ENCODE results near the gene ADAM33.

Gene ADAM33

GRCh38 chr20:3670511-3670910 lies 11.3 kb downstream of the ADAM33 start:
- Histone ChIP-seq H3K9me3 (ENCODE audit: control insufficient read depth, insufficient read depth, low read length) (no peaks in the 10 kb centered on the region), H3K4me1 (ENCODE audit: control insufficient read depth, insufficient read depth, low read length) (no peaks in the 10 kb centered on the region), H3K4me3 (ENCODE audit: low read depth, low read length) (no peak overlapping the region), H3K9ac (ENCODE audit: low read depth, low read length) (no peak overlapping the region), H3K27me3 (ENCODE audit: control insufficient read depth, insufficient read depth, low read length) (peaks cover 36% of the 10 kb centered on the region), H3K36me3 (ENCODE audit: control insufficient read depth, insufficient read depth, low read length) (no peaks in the 10 kb centered on the region)

GRCh38 chr20:3669710-3670367 lies 12.0 kb downstream of the ADAM33 start:
- H3K9me3 ChIP-seq (ENCODE audit: control insufficient read depth, insufficient read depth, low read length) = no peaks in the 10 kb centered on the region
- H3K9ac ChIP-seq (ENCODE audit: low read depth, low read length) = no peak overlapping the region
- peaks cover 31% of the 10 kb centered on the region for H3K27me3 ChIP-seq (ENCODE audit: control insufficient read depth, insufficient read depth, low read length)
- H3K4me1 ChIP-seq (ENCODE audit: control insufficient read depth, insufficient read depth, low read length) = no peaks in the 10 kb centered on the region
- no peak overlapping the region for H3K4me3 ChIP-seq (ENCODE audit: low read depth, low read length)
- no peaks in the 10 kb centered on the region for H3K36me3 ChIP-seq (ENCODE audit: control insufficient read depth, insufficient read depth, low read length)

GRCh38 chr20:3667434-3668037 lies 14.3 kb downstream of the ADAM33 start:
- H3K36me3 ChIP-seq (ENCODE audit: control insufficient read depth, insufficient read depth, low read length) = peaks cover 2% of the 10 kb centered on the region
- H3K27me3 ChIP-seq (ENCODE audit: control insufficient read depth, insufficient read depth, low read length) = peaks cover 34% of the 10 kb centered on the region
- no peaks in the 10 kb centered on the region for H3K4me1 ChIP-seq (ENCODE audit: control insufficient read depth, insufficient read depth, low read length)

GRCh38 chr20:3663858-3664257 lies 18.0 kb downstream of the ADAM33 start:
- Histone ChIP-seq H3K9me3 (ENCODE audit: control insufficient read depth, insufficient read depth, low read length) (no peaks in the 10 kb centered on the region), H3K36me3 (ENCODE audit: control insufficient read depth, insufficient read depth, low read length) (peaks cover 2% of the 10 kb centered on the region), H3K9ac (ENCODE audit: low read depth, low read length) (no peak overlapping the region), H3K4me3 (ENCODE audit: low read depth, low read length) (no peak overlapping the region), H3K4me1 (ENCODE audit: control insufficient read depth, insufficient read depth, low read length) (no peaks in the 10 kb centered on the region), H3K27me3 (ENCODE audit: control insufficient read depth, insufficient read depth, low read length) (peaks cover 54% of the 10 kb centered on the region)

More at GRCh38 chr20:3667434-3668037, 14.3 kb downstream of the ADAM33 start:
- Histone ChIP-seq H3K9ac (ENCODE audit: low read depth, low read length) (no peak overlapping the region), H3K9me3 (ENCODE audit: control insufficient read depth, insufficient read depth, low read length) (no peaks in the 10 kb centered on the region), H3K4me3 (ENCODE audit: low read depth, low read length) (no peak overlapping the region)

- Histone ChIP-seq H3K9ac (ENCODE audit: low read depth, low read length) (no peak within 1 kb of the TSS), H3K9me3 (ENCODE audit: control insufficient read depth, insufficient read depth, low read length) (no peaks in the 10 kb centered on the region), H3K27me3 (ENCODE audit: control insufficient read depth, insufficient read depth, low read length) (peaks cover 59% of the 10 kb centered on the region), H3K4me3 (ENCODE audit: low read depth, low read length) (no peak within 1 kb of the TSS), H3K4me1 (ENCODE audit: control insufficient read depth, insufficient read depth, low read length) (no peaks in the 10 kb centered on the region), H3K36me3 (ENCODE audit: control insufficient read depth, insufficient read depth, low read length) (peaks cover 2% of the 10 kb centered on the region)
Observed at GRCh38 chr20:3663031-3663701, 18.6 kb downstream of the ADAM33 start, which contains the start of gene GFRA4. Gene GFRA4 (minus strand): TSS chr20:3663399. CDS start chr20:3663399, 0 bp downstream.

GRCh38 chr20:3661814-3662665 lies 19.8 kb downstream of the ADAM33 start:
- peaks cover 2% of the 10 kb centered on the region for H3K36me3 ChIP-seq (ENCODE audit: control insufficient read depth, insufficient read depth, low read length)
- H3K27me3 ChIP-seq (ENCODE audit: control insufficient read depth, insufficient read depth, low read length) = peaks cover 59% of the 10 kb centered on the region
- no peaks in the 10 kb centered on the region for H3K4me1 ChIP-seq (ENCODE audit: control insufficient read depth, insufficient read depth, low read length)
- peak overlapping the region; percentile 43 for H3K4me3 ChIP-seq (ENCODE audit: low read depth, low read length)
- no peak overlapping the region for H3K9ac ChIP-seq (ENCODE audit: low read depth, low read length)
- H3K9me3 ChIP-seq (ENCODE audit: control insufficient read depth, insufficient read depth, low read length) = no peaks in the 10 kb centered on the region

- Histone ChIP-seq H3K4me3 (ENCODE audit: low read depth, low read length) (peak overlapping the region; percentile 43), H3K9ac (ENCODE audit: low read depth, low read length) (no peak overlapping the region), H3K36me3 (ENCODE audit: control insufficient read depth, insufficient read depth, low read length) (peaks cover 2% of the 10 kb centered on the region), H3K9me3 (ENCODE audit: control insufficient read depth, insufficient read depth, low read length) (no peaks in the 10 kb centered on the region), H3K4me1 (ENCODE audit: control insufficient read depth, insufficient read depth, low read length) (no peaks in the 10 kb centered on the region), H3K27me3 (ENCODE audit: control insufficient read depth, insufficient read depth, low read length) (peaks cover 59% of the 10 kb centered on the region)
Observed at GRCh38 chr20:3661060-3661813, 20.6 kb downstream of the ADAM33 start.

- Histone ChIP-seq H3K27me3 (ENCODE audit: control insufficient read depth, insufficient read depth, low read length) (peaks cover 59% of the 10 kb centered on the region), H3K36me3 (ENCODE audit: control insufficient read depth, insufficient read depth, low read length) (peaks cover 2% of the 10 kb centered on the region), H3K4me3 (ENCODE audit: low read depth, low read length) (peak overlapping the region; percentile 43), H3K4me1 (ENCODE audit: control insufficient read depth, insufficient read depth, low read length) (no peaks in the 10 kb centered on the region), H3K9ac (ENCODE audit: low read depth, low read length) (no peak overlapping the region), H3K9me3 (ENCODE audit: control insufficient read depth, insufficient read depth, low read length) (no peaks in the 10 kb centered on the region)
Observed at GRCh38 chr20:3660262-3661059, 21.3 kb downstream of the ADAM33 start.

GRCh38 chr20:3659492-3660261 lies 22.1 kb downstream of the ADAM33 start:
- peaks cover 57% of the 10 kb centered on the region for H3K27me3 ChIP-seq (ENCODE audit: control insufficient read depth, insufficient read depth, low read length)
- peak overlapping the region; percentile 32 for H3K4me3 ChIP-seq (ENCODE audit: low read depth, low read length)
- no peaks in the 10 kb centered on the region for H3K9me3 ChIP-seq (ENCODE audit: control insufficient read depth, insufficient read depth, low read length)
- no peak overlapping the region for H3K9ac ChIP-seq (ENCODE audit: low read depth, low read length)
- no peaks in the 10 kb centered on the region for H3K4me1 ChIP-seq (ENCODE audit: control insufficient read depth, insufficient read depth, low read length)
- H3K36me3 ChIP-seq (ENCODE audit: control insufficient read depth, insufficient read depth, low read length) = peaks cover 2% of the 10 kb centered on the region

Data from iPS-15b (cell line).